NCI-H146 treated with DMSO at 0.1 percent for 48 hours (cell line): ENCODE data around the gene PP2D1.
A peak's percentile ranks its signal among the peaks of the same experiment; 100 is the strongest.
"Not testable (repeated sequence)": the region's sequence is repeated elsewhere in the genome, so short reads cannot be mapped to it uniquely, and the experiment has no call there.

Experiments used
- DNase-seq: peaks from one replicate; lab custom pipeline; 2025; ENCODE audit not compliant: unreplicated experiment; lab: John Stamatoyannopoulos, UW

PP2D1 gene

DNA sequence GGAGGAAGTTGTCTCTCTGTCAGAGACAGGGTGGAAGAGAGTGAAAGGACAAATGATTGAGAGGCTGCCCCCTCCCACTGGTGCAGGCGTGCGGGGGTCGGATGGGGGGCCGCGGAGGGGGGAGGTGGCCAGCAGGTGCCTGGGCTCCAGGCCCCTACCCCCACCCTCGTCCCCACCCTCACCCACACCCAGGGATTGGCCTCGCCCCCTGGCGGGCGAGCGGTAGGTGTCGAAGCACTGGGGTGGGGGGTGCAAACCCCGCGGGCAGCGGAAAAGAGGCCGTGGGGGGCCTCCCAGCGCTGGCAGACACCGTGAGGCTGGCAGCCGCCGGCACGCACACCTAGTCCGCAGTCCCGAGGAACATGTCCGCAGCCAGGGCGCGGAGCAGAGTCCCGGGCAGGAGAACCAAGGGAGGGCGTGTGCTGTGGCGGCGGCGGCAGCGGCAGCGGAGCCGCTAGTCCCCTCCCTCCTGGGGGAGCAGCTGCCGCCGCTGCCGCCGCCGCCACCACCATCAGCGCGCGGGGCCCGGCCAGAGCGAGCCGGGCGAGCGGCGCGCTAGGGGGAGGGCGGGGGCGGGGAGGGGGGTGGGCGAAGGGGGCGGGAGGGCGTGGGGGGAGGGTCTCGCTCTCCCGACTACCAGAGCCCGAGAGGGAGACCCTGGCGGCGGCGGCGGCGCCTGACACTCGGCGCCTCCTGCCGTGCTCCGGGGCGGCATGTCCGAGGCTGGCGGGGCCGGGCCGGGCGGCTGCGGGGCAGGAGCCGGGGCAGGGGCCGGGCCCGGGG, 27.9 kb upstream of the PP2D1 start, which contains the start of gene KAT2B:
KAT2B (plus strand) TSS at position 682 of the 783 bp plus-strand sequence; CDS start at position 714, 32 bp downstream.
- DNase-seq = peak; percentile 62

DNA sequence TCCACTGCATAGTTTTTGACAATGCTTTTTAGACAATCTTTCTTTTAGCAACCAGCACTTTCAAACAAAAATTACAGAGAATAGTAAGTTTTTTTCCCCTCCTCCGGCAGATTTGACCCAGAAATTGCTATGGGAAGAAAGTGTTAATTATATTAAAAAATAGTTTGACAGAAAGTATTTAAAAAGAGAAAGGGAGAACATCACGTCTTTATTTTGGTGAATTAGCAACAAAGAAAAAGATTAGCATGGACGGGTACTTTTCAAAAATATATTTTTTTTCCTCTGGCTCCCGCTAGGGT, 27.4 kb upstream of the PP2D1 start:
- no peak for DNase-seq

DNA sequence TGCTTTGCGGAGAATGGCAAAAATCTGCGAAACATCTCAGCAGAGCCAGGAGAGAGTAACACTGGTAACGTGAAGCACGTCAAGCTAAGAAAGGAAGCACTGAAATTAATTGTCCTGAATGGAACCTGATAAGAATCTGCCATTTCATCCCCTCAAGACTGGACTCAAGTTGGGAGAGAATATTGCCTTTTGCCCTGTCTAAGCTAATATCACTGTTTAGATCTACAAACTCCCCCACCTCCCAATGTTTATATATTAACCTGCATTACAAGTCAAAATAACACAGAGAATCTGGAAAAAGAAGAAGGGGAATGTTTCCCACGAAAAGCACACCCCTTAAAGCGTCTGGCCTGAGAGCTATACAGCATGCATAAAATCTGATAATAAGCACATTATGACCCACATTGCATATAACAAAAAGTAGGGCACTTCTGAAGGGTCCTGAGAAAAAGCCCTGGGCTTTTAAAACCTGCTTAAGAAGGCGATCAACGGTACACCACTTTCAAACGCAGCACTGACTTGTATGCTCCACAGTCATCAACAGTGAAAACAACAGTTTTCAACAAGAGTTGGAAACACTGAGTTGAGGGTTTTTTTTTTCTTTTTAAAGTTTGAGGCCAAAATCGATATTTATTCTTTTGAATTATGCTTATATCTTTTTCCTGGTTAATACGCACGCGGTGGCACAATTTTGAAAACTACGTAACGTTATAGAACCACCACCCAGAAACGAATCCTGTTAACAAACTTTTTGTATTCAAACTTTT, 26.8 kb upstream of the PP2D1 start:
- no peak for DNase-seq

DNA sequence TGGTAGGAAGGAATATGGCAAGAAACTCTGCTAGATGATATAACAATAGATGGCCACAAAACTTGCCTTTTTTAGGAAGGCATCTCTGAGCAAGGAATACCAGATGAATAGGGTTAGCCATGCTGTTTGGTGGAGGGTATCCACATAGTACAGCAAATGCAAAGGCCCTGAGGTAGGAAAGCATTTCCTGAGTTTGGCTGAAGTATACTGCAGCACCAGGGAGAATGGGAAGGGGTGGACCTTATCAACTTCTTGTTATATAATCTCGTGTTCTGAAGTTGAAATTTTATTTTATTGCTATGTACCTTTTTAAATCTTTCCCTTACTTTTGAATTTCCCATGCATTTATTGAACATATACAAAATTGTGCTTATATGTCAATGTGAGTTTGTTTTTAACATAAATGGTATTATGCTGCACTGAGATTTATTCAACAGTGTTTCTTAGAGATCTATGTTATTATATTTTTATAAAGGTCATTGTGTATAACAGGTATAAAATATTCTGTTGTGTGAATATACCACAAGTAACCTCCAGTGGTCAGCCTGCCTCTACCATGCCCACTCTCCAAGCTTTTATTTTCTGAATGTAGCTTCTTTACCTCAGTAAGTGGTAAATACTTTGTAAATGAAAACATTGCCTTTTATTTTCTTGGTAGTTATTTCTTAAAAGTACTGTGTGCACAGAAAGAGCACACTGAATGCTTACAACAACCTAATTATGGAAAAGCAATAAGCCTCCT, 25.4 kb upstream of the PP2D1 start:
- no peak for DNase-seq

DNA sequence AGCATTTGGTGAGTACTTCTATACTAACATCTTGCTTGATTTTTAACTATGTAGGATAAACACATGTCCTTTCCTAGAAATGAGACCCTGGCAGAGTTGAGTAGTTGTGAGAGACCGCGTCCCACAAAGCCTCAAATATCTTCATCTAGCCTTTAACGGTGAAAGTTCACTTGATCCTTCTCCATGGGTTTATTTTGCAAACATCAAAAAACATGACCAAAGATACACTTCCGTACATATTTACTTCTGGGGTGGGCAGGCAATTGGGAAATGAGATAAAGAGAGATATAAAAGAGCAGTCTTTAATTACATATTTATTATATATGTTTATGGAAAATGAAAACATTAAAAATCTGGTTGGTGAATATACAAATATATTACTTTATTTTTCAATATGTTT, 23.0 kb upstream of the PP2D1 start:
- no peak for DNase-seq

DNA sequence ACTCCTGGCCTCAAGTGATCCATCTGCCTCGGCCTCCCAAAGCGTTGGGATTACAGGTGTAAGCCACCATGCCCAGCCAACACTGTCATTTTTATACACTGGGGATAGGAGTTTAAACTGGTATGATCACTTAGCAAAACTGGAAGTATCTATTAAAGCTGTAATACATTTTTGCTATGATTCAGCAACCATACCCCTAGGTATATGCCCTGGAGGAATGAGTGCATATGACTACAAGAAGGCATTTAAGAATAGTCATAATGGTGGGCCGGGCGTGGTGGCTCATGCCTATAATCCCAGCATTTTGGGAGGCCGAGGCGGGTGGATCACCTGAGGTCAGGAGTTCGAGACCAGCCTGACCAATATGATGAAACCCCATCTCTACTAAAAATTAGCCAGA, 19.9 kb upstream of the PP2D1 start:
- not testable (repeated sequence) for DNase-seq

DNA sequence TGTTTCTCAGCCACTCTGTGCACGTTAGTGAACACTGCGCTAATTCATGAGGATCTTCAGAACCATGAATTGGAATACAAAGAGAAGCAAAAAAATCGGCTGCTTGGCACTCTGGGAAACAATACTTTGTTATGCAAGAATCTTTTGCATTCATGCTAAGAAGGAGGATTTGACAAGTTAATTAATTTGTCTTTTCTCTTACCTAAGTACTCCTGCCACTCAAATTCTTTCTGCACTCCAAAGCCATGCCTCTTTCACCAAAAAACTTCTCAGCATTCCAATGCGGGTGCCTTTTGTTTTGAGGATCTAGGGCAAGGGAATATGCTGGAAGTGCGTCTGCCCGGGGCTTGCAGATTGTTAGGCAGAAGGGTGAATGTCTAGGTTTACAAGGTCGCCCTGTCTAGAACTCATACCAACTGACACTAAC, 16.9 kb upstream of the PP2D1 start:
- no peak for DNase-seq

DNA sequence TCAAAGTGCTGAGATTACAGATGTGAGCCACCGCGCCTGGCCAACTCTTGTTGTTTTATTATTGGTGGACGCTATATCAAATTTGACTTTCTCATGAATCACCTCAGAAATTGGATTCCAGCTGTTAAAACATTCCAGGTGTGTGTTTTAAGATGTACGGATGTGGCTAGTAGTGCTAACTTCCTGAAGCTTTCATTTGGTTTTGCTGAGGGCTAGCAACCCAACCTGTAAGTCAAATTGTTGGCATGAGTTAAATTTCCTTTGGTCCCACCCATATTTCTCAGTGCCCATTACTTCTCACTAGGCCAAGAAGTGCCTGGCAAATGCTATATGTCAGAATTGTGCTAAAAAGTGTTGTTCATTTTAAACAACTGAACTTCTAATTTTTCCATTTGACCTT, 15.1 kb upstream of the PP2D1 start:
- no peak for DNase-seq

DNA sequence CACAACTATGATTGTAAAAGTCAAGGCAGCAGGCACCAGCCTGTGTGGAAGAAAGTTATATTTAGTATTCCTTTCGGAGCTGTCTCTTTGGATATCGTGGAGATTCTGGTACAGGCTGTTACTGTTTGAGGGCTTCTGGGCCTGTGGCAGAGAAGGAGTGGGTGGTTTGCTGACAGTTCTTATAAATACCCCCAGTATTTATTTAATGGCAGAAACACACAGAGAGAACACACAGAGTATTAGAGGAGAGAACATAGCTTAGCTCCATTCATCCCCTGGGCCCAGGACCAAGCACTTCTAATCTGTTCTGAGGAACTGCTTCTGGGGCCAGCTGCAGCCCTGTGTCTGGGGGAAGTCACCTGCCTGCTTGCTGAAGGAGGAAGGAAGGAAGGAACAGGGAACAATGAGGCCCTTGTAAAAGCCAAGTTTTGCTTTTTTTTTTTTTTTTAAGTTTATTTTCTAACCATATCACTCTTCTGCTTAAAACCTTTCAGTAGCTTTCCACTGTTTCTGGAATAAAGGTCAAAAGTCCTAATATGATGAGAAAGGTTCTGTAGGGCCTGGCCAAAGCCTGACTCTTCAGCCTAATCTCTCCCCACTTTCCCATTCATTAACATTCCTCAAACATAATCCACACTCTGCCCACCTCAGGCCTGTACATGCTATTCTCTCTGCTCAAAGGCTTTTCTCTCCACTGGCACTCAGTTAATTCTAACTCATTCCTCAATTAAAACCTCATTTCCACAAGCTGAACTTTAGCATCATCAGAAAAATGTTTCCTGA, 11.8 kb upstream of the PP2D1 start:
- DNase-seq = no peak

DNA sequence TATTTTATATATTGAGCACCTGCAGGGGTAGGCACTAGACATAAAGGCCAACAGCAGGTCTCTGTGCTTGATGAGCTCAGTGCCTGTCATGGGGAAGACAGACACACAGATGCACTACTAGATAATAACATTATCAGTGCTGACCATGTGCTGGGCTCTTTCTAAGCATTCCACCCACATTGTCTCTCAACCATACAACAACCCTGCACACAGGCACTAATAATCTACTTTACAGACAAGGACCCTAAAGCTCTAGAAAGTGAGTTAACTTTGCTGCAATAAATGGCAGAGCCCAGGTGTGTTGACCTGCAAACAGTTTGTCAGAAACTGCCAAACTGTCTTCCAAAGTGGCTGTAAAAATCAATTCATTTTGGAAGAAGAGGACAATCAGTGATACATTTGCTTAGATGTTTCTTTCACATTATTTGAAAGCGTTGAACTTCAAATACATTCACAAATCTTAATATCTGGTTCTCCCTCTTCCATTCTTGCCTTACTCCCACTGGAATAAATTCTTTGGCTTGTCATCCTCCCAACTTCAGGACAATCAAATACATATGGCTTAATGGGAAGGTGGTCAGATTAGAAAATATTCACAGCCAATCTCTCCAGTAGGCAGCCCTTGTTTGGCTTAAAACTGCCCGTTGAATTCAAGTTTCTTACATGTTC, 11.0 kb upstream of the PP2D1 start:
- no peak for DNase-seq

DNA sequence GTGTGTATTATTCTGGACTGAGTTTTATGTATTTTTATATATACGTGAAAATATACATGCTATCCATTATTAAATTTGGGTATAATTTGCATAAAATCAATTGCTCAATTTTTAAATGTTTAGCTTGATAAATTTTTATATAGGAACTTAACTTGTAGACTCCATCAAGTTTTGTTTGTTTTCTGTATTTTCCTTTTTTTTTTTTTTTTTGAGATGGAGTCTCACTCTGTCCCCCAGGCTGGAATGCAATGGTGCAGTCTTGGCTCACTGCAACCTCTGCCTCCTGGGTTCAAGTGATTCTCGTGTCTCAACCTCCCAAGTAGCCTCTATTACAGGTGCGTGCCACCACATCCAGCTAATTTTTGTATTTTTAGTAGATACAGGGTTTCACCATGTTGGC, 4.0 kb upstream of the PP2D1 start:
- DNase-seq = not testable (repeated sequence)

DNA sequence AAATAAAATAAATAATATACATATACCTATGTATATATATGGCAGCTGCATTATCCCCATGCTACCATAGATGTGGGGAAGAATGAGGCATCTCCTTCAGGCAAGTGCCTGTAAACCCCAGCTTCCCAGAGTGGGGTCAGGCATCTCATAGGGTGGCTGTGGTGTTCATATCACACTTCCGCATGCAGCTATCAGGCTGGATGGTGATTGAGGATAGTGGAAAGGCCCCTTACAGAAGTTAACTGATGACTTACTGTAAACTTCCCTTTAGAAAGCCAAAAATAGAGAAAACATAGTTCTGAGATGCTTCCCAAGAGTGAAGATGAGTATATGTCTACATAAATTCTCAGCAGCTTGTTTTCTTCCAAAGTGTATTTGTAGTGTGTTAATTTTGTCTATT, 3.5 kb upstream of the PP2D1 start:
- DNase-seq = no peak

DNA sequence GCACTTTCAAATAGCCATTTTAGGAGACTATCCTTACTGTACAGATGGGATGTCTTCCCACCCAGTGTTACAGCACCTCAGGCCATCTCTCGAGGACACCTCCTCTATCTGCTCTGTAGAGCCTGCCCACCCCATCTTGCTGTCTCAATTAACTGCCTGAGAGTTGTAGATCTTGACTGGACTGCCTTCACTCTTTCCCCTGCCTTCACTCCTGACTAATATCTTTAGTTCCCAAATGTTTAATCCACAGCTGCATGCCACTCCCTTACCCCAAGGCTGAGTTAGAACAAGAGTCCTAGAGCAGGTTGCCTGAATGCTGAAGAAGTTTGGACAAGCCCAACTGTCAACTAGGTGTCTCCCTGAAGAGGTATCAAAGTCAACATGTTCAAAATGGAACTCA, 1.3 kb upstream of the PP2D1 start:
- DNase-seq = no peak

DNA sequence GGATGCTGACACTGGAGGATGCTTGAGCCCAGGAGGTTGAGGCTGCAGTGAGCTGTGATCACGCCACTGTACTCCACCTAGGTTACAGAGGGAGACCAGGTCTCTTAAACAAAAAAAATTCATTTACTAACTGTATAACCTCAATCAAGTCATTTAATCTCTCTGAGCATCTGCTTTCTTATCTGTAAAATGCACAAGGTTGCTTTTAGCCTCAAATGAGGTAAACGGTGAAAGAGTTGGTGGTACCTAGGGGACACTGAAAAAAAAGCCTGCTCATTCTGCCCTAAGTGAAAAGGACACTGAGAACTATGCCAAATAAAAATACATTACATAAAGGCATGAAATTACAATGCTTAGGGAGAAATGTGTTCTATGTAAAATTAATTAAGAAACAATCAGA, 3.4 kb downstream of the PP2D1 start:
- DNase-seq = no peak

DNA sequence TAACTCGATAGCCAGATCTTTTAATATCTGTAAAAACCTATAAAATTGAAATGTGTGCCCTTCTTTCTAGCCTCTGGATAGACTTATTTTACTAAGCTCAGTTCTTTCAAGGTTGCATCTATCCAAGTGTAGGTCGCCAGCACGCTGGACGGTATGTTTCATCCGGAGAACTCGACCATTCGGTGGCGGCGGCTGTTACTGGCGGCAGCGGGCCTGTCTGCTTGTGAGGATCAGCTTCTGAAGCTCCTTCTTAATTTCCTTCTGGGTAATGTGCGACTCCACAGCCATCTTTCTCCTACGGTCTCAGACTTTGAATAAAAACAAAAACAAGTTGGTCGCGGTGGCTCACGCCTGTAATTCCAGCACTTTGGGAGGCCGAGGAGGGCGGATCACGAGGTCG, 4.1 kb downstream of the PP2D1 start:
- DNase-seq = no peak

DNA sequence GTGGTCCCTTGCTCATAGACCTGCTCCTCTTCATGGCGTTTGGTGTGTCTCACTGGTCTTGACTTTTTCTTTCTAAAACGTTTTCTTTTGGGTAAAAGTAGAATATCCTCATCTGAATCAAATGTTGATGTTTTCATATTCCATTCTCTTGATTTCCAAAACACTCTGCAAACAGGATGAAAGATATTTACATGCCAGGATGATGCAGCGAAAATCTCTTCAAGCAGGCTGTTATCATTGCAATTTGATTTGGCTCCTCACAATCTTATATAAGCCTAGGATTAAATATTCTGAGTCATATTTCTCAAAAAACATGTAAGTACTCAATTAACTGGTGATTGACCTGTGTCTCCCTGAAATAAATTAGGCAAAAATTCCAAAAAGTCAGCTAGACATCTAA, 10.1 kb downstream of the PP2D1 start:
- no peak for DNase-seq

DNA sequence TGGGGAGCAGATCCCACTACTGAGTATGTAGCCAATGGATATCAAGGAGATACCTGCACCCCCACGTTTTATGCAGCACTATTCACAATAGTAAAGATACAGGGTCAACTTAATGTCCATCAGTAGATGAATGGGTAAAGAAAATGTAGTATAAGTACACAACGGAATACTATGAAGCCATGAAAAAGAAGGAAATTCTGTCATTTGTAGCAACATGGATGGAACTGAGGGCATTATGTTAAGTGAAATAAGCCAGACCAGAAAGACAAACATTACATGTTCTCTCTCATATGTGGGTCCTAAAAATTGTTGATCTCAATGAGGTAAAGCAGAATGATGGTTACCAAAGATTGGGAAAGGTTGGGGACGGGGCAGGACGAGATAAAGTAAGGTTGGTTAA, 14.6 kb downstream of the PP2D1 start:
- no peak for DNase-seq

DNA sequence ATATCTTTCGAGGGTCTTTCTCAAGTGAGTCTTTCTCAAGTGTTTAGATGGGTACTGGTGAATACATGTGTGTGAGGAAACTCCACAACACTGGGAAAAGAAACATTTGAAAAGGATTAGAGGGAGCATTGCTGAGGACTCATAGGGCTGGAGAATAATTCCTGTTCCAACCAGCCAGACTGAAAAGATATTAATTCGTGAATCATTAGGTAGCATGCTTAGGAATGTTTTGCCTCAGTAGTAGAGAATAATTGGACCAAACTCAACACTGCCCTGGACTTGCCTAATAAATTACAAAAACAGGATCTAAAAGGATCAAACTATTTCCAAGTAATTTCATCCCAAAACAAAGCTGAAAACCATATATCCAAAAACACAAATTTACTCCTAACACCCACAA, 17.3 kb downstream of the PP2D1 start:
- no peak for DNase-seq

DNA sequence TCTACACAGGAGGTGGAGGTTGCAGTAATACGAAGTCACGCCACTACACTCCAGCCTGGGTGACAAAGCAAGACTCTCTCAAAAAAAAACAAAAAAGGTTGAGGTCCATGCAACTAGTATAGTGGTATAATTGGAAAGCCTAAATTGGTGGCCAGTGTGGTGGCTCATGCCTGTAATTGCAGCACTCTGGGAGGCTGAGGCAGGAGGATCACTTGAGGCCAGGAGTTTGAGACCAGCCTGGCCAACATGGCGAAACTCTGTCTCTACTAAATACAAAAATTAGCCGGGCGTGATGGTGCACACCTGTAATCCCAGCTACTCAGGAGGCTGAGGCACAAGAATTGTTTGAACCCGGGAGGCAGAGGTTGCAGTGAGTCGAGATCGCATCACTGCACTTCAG, 23.2 kb downstream of the PP2D1 start:
- not testable (repeated sequence) for DNase-seq

DNA sequence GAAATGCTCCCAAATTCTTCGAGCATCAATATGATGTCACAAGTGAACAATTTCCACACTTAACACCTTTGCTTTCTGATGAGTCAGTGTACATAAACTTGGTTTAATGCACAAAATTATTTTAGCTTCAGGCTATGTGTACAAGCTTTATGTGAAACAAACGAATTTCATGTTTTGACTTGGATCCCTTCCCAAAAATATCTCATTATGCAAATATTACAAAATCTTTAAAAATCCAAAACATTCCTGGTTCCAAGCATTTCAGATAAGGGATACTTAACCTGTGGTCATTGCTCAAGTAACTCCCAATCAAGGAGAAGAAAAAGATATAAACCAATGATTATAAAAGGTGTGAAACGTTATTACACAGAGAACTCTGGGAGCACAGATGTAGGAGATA, 40.0 kb downstream of the PP2D1 start:
- no peak for DNase-seq

DNA sequence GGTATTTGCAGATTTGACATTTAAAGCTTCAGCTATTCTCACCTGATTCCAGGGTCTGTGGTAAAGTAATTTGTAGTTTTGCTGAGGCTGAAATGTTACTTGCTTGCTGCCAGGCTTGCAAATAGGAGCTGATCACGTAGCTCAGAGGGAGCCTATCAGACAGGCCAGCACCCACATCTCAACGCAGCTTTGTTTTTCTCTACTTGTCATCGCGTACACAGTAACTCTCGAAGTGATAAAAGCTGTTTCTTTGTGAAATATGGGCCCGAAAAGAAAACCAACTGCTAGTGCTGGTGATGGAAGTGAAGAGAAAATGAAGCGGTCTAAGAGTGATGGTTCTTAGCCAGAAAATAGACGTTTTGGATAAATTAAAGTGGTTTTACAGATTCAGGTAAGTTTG, 41.7 kb downstream of the PP2D1 start:
- DNase-seq = no peak
